Natural killer cell (primary cell): Measurements from ENCODE around the gene TNFAIP3. TPM values are rescaled to one million over a fixed set of nuclear protein-coding genes. Genes with fewer than 3 reads are reported as not detected.
"Not testable (repeated sequence)": the region's sequence is repeated elsewhere in the genome, so short reads cannot be mapped to it uniquely, and the experiment has no call there.

Source experiments
- ATAC-seq, 3 donors: fragments of 150-1000 bp in 2 of 3; fragments of 200-7000 bp in 1 of 3; cut with Tn5 transposase; 1 replicate in 1 of 3; 2 replicates in 2 of 3; pipeline ENCODE4 v1.10.0; 2021; ENCODE audit warnings: mild to moderate bottlenecking in 2 of 3, moderate library complexity in 2 of 3
- DNase-seq, 2 donors: peaks; one replicate each; pipeline versions ENCODE4 v3.0.0 to v3.0.0-alpha.2; 2013 to 2021; ENCODE audit warnings: mixed read lengths in 1 of 2
- H3K27ac ChIP-seq: one replicate; pipeline ENCODE4 v1.5.1; 2013; ENCODE audit warnings: mild to moderate bottlenecking, low read length
- H3K27me3 ChIP-seq: one replicate; pipeline ENCODE4 v1.6.1; 2013; ENCODE audit warnings: low read length; ENCODE audit not compliant: control insufficient read depth, insufficient read depth
- H3K36me3 ChIP-seq: one replicate; pipeline ENCODE4 v1.6.1; 2013; ENCODE audit warnings: low read length; ENCODE audit not compliant: control insufficient read depth, insufficient read depth
- H3K4me1 ChIP-seq: one replicate; pipeline ENCODE4 v1.6.1; 2013; ENCODE audit warnings: low read length; ENCODE audit not compliant: control insufficient read depth, insufficient read depth
- H3K4me3 ChIP-seq: one replicate; pipeline ENCODE4 v1.5.1; 2013; ENCODE audit warnings: low read length
- H3K9me3 ChIP-seq: one replicate; pipeline ENCODE4 v1.6.1; 2013; ENCODE audit warnings: low read length; ENCODE audit not compliant: control insufficient read depth, insufficient read depth
- H3K27ac Mint-ChIP-seq, 2 donors: one replicate each; pipeline ENCODE4 v1.8.0; 2022; ENCODE audit warnings: mild to moderate bottlenecking in 2 of 2, mixed read lengths in 2 of 2, moderate library complexity in 1 of 2
- H3K27me3 Mint-ChIP-seq, 2 donors: one replicate each; pipeline ENCODE4 v1.8.0; 2022; ENCODE audit warnings: low read depth in 2 of 2, mixed read lengths in 2 of 2
- H3K36me3 Mint-ChIP-seq: one replicate; pipeline ENCODE4 v1.8.0; 2022; ENCODE audit warnings: mixed read lengths
- H3K4me1 Mint-ChIP-seq, 2 donors: one replicate each; pipeline ENCODE4 v1.8.0; 2022; ENCODE audit warnings: mixed read lengths in 2 of 2
- H3K4me3 Mint-ChIP-seq: one replicate; pipeline ENCODE4 v1.8.0; 2022; ENCODE audit warnings: mild to moderate bottlenecking, moderate library complexity, mixed read lengths
- H3K9me3 Mint-ChIP-seq, 2 donors: one replicate each; pipeline ENCODE4 v1.8.0; 2022; ENCODE audit warnings: mixed read lengths in 2 of 2
- WGBS: methylation state at CpG from one replicate; pipeline ENCODE4 v1.1.7; 2013; ENCODE audit warnings: missing lambda C conversion rate; ENCODE audit not compliant: insufficient coverage; 5-methylcytosine and 5-hydroxymethylcytosine counted together
- intact Hi-C: fragments of 100-400 bp; cut with micrococcal nuclease; formaldehyde crosslinking; loops from one replicate; pipeline ENCODE4 v1.14.2; 2022
- total RNA-seq, 4 donors: library from RNA; stranded (reverse); fragments of 120-200 nt in 1 of 4; gene quantifications; one replicate each; pipeline versions ENCODE4 v1.2.3 to v1.2.4, GENCODE V29; 2013 to 2022
- TF ChIP-seq, protein P1 (sequence below): fragments of 200-600 bp; IDR thresholded peaks from one replicate; pipeline ENCODE4 v1.8.0; 2022; ENCODE audit warnings: antibody characterized with exemption

The TNFAIP3 gene
- total RNA-seq, 3 donors from 2014 or later (not counting 1 experiment from before 2014, with no cell fraction given) = 1,163 to 1,298 (median 1,241) TPM

DNA sequence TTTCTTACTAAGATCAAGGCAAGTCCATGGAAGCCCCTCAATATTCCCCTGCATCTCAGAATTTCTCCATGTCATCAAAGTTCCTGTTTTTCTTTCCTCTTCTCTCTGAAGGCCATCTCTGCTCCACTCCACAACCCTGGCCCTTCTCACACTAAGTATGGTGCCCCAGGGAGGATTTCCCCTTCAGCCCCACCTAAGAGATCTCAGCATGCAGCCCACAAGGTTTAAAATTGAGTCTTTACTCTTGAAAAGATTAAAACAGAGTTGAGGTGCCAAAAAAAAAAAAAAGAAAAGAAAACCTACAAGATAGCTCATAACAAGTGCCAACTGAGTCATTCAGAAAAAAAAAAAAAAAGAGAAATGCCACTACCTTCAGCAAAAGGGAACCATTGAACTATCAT is 36.5 kb upstream of the TNFAIP3 start:
- ATAC-seq (peak; percentile 26 to 44 (median 31)), DNase-seq (no peak)
- Histone ChIP-seq H3K27me3 (no peaks in the 10 kb centered on the region), H3K36me3 (no peaks in the 10 kb centered on the region), H3K4me3 (no peak overlapping the region), H3K4me1 (peaks cover 17% of the 10 kb centered on the region), H3K27ac (no peak overlapping the region), H3K9me3 (no peaks in the 10 kb centered on the region)
- Mint-ChIP-seq H3K36me3 (no peaks in the 10 kb centered on the region), H3K27ac (peak overlapping the region; percentile 57 to 74), H3K9me3 (no peaks in the 10 kb centered on the region), H3K4me3 (no peak overlapping the region), H3K27me3 (no peaks in the 10 kb centered on the region), H3K4me1 (peaks cover 33 to 36% of the 10 kb centered on the region in 2 donors)
- TF ChIP-seq, protein P1, sequence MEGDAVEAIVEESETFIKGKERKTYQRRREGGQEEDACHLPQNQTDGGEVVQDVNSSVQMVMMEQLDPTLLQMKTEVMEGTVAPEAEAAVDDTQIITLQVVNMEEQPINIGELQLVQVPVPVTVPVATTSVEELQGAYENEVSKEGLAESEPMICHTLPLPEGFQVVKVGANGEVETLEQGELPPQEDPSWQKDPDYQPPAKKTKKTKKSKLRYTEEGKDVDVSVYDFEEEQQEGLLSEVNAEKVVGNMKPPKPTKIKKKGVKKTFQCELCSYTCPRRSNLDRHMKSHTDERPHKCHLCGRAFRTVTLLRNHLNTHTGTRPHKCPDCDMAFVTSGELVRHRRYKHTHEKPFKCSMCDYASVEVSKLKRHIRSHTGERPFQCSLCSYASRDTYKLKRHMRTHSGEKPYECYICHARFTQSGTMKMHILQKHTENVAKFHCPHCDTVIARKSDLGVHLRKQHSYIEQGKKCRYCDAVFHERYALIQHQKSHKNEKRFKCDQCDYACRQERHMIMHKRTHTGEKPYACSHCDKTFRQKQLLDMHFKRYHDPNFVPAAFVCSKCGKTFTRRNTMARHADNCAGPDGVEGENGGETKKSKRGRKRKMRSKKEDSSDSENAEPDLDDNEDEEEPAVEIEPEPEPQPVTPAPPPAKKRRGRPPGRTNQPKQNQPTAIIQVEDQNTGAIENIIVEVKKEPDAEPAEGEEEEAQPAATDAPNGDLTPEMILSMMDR = no peak
- intact Hi-C loops = no loop called here

DNA sequence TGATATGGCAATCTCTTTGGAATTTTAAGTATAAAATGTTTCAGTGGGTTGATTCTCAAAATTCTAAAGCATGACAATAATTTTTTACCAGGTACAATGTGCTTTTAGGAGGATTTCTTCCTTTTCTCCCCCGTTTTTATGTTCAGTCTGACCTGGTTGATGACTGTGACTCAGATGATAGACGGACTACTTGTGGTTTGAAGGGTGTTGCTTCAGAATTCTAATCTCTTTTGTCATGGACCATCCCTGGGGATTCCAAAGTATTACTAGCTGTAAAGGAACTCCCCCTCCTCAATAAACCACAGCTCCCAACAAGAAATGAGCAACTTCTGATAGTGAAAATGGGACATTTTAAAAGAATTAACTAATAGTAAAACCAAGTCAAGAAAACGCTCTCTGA is 34.9 kb upstream of the TNFAIP3 start:
- Histone ChIP-seq H3K4me3 (no peak overlapping the region), H3K27me3 (no peaks in the 10 kb centered on the region), H3K27ac (no peak overlapping the region), H3K36me3 (no peaks in the 10 kb centered on the region), H3K4me1 (peaks cover 17% of the 10 kb centered on the region), H3K9me3 (no peaks in the 10 kb centered on the region)
- Mint-ChIP-seq H3K36me3 (no peaks in the 10 kb centered on the region), H3K9me3 (no peaks in the 10 kb centered on the region), H3K27me3 (no peaks in the 10 kb centered on the region), H3K4me3 (no peak overlapping the region), H3K27ac (no peak overlapping the region), H3K4me1 (peaks cover 33 to 36% of the 10 kb centered on the region in 2 donors)
- TF ChIP-seq, protein P1 = no peak
- intact Hi-C loops = no loop called here
- WGBS = no CpG with 5 or more reads among the region's 3 CpGs
- ATAC-seq (no peak), DNase-seq (no peak)

- intact Hi-C loops = no loop called here
- H3K27me3 Mint-ChIP-seq = no peaks in the 10 kb centered on the region
- H3K27ac Mint-ChIP-seq = no peak overlapping the region
- H3K27me3 ChIP-seq = no peaks in the 10 kb centered on the region
- H3K36me3 ChIP-seq = no peaks in the 10 kb centered on the region
- no peak overlapping the region for H3K27ac ChIP-seq
- peaks cover 9 to 13% of the 10 kb centered on the region in 2 donors for H3K4me1 Mint-ChIP-seq
- H3K9me3 ChIP-seq = no peaks in the 10 kb centered on the region
- no peak for DNase-seq
- H3K4me1 ChIP-seq = peaks cover 3% of the 10 kb centered on the region
- H3K9me3 Mint-ChIP-seq = peaks cover 0 to 2% of the 10 kb centered on the region in 2 donors
- WGBS = 94% methylated on average over 2 of the region's 3 CpGs
- no peak for ATAC-seq
- peaks cover 7% of the 10 kb centered on the region for H3K36me3 Mint-ChIP-seq
- no peak overlapping the region for H3K4me3 Mint-ChIP-seq
- H3K4me3 ChIP-seq = no peak overlapping the region
- TF ChIP-seq, protein P1 = no peak
Observed at GRCh38 chr6:137834508-137834907, 32.6 kb upstream of the TNFAIP3 start.

- Mint-ChIP-seq H3K27me3 (no peaks in the 10 kb centered on the region), H3K4me3 (no peak overlapping the region), H3K27ac (no peak overlapping the region), H3K9me3 (peaks cover 5 to 6% of the 10 kb centered on the region in 2 donors), H3K36me3 (peaks cover 23% of the 10 kb centered on the region), H3K4me1 (peaks cover 0 to 5% of the 10 kb centered on the region in 2 donors)
- Histone ChIP-seq H3K27me3 (no peaks in the 10 kb centered on the region), H3K4me1 (no peaks in the 10 kb centered on the region), H3K4me3 (no peak overlapping the region), H3K27ac (no peak overlapping the region), H3K36me3 (no peaks in the 10 kb centered on the region), H3K9me3 (no peaks in the 10 kb centered on the region)
- DNase-seq = no peak
- TF ChIP-seq, protein P1 = no peak
- 65% methylated on average over 3 of the region's 3 CpGs for WGBS
- ATAC-seq = no peak
- intact Hi-C loops = no loop called here
Observed at GRCh38 chr6:137836788-137837187, 30.3 kb upstream of the TNFAIP3 start.

GRCh38 chr6:137838090-137838489 is 29.0 kb upstream of the TNFAIP3 start:
- WGBS = 83% methylated on average over 2 of the region's 2 CpGs
- H3K27me3 ChIP-seq, H3K9me3 ChIP-seq, H3K4me1 ChIP-seq, H3K4me3 ChIP-seq, H3K4me1 Mint-ChIP-seq, H3K27ac ChIP-seq, ATAC-seq, DNase-seq, H3K36me3 ChIP-seq, H3K9me3 Mint-ChIP-seq, H3K27ac Mint-ChIP-seq, intact Hi-C loops, H3K4me3 Mint-ChIP-seq, H3K27me3 Mint-ChIP-seq: not testable (repeated sequence)
- peaks cover 30% of the 10 kb centered on the region for H3K36me3 Mint-ChIP-seq
